ENCODE measurements around the gene NEURL2. TPM values are rescaled to one million over a fixed set of nuclear protein-coding genes. Genes with fewer than 3 reads are reported as not detected.
"Not testable (repeated sequence)": the region's sequence is repeated elsewhere in the genome, so short reads cannot be mapped to it uniquely, and the experiment has no call there.

The NEURL2 gene
- total RNA-seq, 1 donor from 2014 or later = 6.5 TPM

DNA sequence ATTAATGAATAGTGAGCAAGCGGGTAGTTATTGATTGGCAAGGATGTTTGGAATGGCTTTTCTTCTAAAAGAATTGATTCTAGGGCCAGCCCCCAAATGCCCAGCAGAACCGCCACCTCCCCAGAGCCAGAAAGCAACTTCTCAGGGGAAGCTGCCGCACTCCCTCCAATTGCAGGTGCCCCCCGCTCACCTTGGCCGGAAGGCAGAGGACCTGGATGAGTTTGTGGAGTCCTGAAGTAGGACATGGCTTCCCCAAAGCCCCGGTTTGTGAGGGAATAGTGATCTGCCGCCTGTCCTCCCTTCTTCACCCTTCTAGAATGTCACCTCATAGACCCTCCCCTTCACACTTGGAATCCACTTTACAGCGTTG, 3.7 kb downstream of the NEURL2 start, which contains the start of gene SPATA25:
Gene SPATA25, minus strand, starts transcription at position 277 of the 370 bp plus-strand sequence. Its CDS starts 32 bp downstream, at position 245.
- ATAC-seq (ENCODE audit: poor library complexity) = no peak
- intact Hi-C loops (cut with DNase I) = no loop called here
- DNase-seq = no peak

DNA sequence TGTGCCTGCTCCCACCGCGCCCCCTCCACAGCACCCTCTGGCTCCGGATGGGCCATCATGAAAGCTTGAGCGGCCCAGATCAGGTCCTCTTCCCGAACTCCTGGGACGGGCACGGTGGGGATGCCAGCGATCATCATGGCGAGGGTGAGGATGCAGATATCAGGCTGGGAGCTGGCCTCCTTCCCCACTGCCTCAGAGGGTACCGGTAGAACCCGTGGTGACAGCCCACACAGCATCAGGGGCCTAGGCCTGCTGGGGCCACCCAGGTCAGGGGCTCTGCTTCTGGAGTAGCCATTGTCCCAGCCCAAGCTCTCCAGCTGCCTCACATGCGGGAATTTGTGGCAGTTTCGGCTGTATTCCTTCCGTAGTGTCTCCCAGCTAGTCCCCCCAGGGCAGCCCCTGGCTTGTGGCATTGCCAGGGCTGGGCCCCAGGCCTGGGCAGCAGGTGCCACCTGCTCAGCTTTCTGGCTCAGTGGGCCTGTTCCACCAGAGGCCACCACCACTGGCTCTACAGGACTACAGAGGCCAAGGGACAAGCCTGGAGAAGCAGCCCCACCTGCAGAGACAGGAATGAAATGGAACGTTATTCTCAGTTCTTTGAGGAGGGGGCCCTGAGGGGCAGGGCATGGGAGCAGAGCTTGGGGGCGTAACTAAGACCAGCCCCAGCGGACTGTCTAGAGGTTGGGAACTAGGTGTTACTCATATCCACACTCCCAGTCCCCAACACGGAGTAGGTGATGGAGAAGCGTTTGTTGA, 4.2 kb downstream of the NEURL2 start:
- ATAC-seq (ENCODE audit: poor library complexity) = no peak
- DNase-seq = no peak
- intact Hi-C loops (cut with DNase I) = no loop called here

DNA sequence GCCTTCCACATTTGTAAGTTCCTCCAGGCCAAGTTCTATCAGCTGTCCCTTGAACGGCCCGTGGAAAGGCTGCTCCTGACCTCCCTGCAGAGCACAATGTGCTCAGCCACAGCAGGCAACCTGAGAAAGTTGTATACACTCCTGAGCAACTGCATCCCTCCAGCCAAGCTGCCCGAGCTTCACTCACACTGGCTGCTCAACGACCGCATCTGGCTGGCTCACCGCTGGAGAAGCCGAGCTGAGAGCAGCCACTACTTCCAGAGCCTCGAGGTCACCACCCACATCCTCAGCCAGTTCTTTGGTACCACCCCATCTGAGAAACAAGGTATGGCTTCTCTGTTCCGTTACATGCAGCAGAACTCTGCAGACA, 7.9 kb downstream of the NEURL2 start:
- DNase-seq (no peak), ATAC-seq (ENCODE audit: poor library complexity) (no peak)
- intact Hi-C loops (cut with DNase I) = no loop called here

DNA sequence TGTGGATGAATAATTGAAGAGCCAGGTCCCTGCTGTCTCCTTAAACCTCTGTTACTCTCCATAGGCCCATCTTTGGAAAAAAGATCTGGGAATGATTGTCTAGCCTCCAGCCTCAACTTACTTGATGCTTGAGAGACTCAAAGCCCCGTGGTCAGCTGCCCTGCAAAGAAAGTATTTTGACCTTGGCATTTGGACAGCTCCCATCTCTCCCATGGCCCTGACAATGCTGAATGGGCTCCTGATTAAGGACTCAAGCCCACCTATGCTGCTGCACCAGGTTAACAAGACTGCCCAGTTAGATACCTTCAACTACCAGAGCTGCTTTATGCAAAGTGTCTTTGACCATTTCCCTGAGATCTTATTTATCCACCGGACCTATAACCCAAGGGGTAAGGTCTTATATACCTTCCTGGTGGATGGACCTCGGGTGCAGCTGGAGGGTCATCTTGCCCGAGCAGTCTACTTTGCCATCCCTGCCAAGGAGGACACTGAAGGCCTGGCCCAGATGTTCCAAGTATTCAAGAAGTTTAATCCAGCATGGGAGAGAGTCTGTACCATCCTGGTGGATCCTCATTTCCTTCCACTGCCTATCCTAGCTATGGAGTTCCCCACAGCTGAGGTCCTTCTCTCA, 8.4 kb downstream of the NEURL2 start:
- intact Hi-C loops (cut with DNase I) = no loop called here
- no peak for ATAC-seq (ENCODE audit: poor library complexity)
- no peak for DNase-seq

DNA sequence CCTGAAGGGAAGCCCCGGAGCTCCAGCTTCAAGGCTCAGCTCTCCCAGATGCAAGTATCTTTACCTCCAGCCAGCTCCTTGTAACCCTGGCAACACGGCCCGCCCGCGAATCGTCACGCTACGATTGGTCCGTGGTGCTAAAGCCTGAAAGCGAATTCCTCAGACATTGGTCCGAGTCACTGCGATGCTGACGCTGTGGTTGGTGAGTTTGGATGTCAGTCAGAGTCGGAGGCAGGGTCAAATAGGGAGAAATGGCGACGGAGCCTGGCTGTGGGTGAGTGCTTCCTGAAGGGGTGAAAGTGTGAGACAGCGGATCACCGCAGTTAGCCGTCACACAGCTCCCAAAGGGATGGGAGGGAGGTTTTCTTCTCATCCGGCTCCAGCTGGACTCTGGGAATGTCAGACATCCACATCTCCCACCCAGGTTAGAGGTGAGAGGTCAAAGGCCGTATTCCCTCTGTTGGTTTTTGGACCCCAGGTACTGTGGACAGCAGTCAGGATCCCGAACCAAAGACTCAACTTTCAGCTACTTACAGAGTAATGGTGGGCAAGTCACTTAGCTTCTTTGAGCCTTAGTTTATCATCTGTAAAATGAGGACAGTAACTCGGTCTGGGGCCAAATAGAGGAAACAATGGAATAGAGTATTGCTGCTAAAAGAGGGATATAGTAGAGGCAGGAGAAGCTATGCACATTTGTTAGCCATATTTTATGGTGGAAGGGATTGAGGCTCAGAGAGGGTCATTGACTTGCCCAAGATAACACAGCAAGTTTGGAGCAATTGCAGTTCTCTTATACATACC, 9.8 kb downstream of the NEURL2 start, which contains the start of gene ZSWIM1:
Gene ZSWIM1, plus strand, starts transcription at position 240 of the 801 bp plus-strand sequence. CDS start 1,366 bp downstream, outside the sequence.
- intact Hi-C loops (cut with DNase I) = no loop called here
- DNase-seq = peak; percentile 100

DNA sequence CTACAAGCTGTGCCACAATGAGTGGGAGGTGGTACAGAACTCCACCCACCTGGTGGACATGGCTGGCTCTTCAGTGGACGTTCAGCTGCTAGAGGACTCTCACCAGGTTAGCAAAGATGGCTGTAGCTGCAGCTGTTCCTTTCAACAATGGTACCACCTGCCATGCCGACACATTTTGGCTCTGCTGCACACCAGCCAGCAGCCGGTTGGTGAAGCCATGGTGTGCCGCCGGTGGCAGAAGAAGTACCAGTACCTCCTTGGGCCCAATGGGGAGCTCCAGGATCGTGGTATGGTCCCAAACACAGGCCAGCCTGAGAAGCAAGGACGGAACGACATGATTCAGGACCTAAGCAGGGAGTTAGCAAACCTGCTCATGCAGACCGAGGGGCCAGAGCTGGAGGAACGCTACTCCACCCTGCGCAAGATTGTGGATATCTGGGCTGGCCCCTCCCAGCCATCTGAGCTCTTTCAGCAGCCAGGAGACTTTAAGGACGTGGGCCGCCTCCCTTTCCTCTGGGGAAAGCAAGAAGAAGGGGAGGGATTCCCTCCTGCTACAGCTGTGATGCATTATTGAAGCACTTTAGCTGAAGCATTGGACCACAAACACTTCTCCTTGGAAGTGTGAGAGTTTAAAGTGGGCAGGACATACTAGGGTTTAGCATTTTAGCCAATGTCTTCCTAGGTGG, 12.8 kb downstream of the NEURL2 start:
- peak; percentile 5 for ATAC-seq (ENCODE audit: poor library complexity)
- intact Hi-C loops (cut with DNase I) = no loop called here

More for the DNA sequence above, 9.8 kb downstream of the NEURL2 start, which contains the start of gene ZSWIM1:
- ATAC-seq (ENCODE audit: poor library complexity) = peak; percentile 97

DNA sequence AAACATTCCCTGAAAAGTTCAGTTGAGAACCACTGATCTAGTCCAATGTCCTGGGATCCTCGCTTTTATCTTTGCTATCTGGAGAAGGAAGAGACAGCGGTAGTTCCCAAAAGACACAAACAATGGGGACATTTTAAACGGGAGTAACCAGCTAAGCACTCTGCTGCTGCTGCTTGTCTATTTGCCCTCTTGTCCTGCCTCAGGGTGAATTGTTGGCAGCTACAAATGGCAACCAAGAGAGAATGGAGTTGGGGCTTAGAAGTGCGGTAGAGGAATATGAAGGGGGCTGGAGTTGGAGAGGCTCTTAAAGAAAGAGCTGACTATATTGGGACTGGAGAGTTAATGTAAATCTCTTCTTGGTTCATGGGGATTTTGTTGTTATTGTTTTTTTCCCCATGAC, 16.4 kb downstream of the NEURL2 start:
- no peak for DNase-seq
- intact Hi-C loops (cut with DNase I) = no loop called here
- no peak for ATAC-seq (ENCODE audit: poor library complexity)

More for the DNA sequence above, 12.8 kb downstream of the NEURL2 start:
- DNase-seq = no peak

DNA sequence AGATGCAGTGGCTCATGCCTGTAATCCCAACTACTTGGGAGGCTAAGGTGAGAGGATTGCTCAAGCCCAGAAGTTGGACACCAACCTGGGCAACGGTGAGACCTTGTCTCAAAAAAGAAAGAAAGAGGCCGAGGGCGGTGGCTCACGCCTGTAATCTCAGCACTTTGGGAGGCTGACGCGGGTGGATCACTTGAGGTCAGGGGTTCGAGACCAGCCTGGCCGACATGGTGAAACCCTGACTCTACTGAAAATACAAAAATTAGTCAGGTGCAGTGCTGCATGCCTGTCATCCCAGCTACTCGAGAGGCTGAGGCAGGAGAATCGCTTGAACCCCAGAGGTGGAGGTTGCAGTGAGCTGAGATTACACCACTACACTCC, 16.9 kb downstream of the NEURL2 start:
- DNase-seq; ATAC-seq (ENCODE audit: poor library complexity); intact Hi-C loops (cut with DNase I): not testable (repeated sequence)

DNA sequence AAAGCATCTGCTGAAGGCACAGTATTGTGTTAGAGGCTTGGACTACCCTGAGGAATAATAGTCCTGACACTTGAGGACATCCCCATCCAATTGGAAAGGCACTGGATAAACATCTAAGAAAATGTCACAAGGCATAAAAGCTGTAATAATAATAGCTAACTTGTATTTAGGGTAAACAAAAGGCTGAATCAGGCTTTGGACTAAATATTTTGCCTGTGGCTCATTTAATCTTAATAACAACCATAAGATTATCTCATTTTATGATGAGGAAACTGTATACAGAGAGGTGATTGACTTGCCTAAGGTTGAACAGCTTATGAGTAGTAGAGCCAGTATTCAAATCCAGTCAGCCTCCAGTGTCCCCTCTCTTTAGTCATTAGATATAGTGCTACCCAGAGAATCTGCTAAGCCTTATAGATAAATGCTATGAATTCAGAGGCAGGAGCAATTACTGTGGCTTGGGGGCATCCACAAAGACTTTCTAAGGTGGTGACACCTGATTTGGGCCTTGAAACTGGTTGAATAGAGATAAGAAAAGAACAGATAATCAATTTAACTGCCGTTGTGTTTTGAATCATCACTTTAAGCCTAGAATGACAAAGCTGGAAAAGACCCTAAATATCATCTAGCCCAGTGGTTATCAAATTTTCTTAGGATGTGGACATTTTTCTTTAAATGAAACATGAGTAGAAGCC, 17.5 kb downstream of the NEURL2 start:
- DNase-seq (no peak), ATAC-seq (ENCODE audit: poor library complexity) (no peak)
- intact Hi-C loops (cut with DNase I) = no loop called here

DNA sequence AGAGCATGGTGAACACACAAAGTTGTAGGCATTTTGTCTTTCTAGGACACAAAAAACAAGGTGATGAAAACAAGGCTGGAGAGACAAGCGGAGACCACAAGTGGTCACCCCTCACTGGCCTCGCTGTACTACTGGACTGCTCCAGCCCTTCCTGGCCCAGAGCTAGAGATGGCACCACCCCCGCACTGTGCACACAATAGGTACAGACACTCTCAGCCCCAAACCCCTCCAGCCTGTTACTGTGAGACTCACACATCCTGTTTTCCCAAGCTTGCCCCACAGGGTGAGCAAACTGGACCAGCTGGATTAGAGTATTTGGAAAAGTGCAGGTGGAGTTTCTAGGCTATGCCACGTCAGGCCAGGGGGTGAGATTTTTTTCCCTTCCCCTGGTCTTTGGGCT, 18.4 kb downstream of the NEURL2 start:
- intact Hi-C loops (cut with DNase I) = no loop called here
- no peak for DNase-seq
- no peak for ATAC-seq (ENCODE audit: poor library complexity)

DNA sequence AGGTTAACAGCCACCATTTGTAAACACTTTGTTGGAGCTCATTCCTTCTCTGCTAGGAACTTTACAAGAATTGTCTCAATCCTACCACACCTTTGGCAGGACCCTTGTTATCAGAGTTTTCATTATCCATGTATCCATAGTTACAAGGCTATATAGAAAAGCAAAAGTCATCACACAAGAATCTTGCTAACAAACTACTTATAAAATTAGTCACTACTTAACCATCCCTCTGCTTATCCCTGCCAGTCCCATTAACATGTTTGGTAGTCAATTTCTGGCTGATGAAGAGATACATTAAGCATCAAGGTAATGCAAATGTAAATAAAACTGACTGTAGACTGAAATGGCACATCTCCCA, 23.2 kb downstream of the NEURL2 start:
- no peak for ATAC-seq (ENCODE audit: poor library complexity)

DNA sequence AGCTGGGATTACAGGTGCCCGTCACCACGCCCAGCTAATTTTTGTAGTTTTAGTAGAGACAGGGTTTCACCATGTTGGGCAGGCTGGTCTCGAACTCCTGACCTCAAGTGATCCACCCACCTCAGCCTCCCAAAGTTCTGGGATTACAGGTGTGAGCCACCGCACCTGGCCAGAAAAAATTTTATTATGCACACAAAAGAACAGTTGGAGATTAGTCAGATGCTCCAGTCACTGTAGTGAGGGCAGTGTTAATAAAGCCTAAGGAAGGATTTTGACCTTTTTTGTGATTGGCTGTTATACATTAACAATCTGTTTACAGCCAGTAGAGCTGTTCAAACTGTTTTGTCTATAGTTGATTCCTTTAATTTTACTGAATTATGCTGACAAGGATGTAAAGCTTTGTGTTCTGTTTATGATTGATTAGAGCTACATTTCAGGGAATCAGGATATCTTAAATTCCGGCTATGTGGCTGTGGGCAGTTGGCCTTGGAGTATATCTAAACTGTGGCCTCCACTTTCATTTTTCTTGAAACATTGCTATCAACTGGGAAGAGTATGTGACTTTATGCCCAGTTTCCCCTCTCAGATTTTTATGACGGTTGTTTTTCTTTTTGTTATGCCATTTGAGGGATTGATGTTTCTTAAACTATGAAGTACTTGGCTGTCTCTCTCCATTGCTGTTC, 23.7 kb downstream of the NEURL2 start:
- DNase-seq (no peak), ATAC-seq (ENCODE audit: poor library complexity) (no peak)
- intact Hi-C loops (cut with DNase I) = no loop called here

More for the DNA sequence above, 23.2 kb downstream of the NEURL2 start:
- no peak for DNase-seq
- intact Hi-C loops (cut with DNase I) = no loop called here

DNA sequence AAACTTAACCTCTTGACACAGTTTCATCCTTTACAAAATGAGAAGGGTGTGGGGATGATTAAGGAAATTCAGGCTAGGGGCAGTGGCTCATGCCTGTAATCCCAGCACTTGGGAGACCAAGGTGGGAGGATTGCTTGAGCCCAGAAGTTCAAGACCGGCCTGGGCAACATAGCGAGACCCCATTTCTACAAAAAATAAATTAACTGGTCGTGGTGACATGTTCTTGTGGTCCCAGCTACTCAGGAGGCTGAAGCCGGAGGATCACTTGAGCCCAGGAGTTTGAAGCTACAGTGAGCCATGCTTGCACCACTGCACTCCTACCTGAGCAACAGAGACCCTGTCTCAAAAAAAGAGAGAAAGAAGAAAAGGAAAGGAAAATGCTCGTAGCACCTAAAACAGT, 24.6 kb downstream of the NEURL2 start:
- no peak for DNase-seq
- intact Hi-C loops (cut with DNase I) = no loop called here
- ATAC-seq (ENCODE audit: poor library complexity) = no peak

DNA sequence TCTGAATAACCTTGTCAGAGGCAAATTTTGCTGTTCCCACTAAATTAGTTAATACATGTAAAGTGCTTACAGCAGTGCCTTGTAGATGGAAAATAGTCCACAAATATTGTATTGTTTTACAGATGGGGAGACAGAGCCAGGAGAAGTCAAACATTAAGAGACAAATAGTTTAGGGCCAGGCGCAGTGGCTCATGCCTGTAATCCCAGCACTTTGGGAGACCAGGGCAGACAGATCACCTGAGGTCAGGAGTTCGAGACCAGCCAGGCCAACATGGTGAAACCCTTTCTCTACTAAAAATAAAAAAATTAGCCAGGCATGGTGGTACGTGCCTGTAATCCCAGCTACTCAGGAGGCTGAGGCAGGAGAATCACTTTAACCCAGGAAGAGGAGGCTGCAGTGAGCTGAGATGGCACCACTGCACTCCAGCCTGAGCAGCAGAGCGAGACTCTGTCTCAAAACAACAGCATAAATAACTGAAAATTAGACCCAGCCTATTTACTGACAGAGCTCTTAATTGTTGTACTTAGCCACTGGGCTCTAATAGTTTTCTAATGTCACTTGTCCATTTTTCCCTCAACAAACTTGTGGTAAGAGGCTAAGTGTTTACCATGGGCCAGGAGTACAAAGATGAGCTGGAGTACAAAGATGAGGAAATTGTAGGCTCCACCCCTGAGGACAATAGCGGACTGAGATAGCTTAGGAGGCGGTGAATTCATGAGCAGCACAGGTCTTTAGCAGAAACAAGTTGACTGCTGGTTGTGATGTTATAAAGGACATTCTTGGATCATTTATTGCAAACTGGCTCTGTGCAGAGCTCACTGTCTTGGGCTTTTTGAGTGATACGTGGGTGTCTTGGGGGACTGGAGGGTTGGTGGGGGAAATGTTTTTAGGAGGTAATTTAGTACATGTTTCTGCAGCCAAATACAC, 27.2 kb downstream of the NEURL2 start:
- DNase-seq (no peak), ATAC-seq (ENCODE audit: poor library complexity) (no peak)
- intact Hi-C loops (cut with DNase I) = no loop called here

DNA sequence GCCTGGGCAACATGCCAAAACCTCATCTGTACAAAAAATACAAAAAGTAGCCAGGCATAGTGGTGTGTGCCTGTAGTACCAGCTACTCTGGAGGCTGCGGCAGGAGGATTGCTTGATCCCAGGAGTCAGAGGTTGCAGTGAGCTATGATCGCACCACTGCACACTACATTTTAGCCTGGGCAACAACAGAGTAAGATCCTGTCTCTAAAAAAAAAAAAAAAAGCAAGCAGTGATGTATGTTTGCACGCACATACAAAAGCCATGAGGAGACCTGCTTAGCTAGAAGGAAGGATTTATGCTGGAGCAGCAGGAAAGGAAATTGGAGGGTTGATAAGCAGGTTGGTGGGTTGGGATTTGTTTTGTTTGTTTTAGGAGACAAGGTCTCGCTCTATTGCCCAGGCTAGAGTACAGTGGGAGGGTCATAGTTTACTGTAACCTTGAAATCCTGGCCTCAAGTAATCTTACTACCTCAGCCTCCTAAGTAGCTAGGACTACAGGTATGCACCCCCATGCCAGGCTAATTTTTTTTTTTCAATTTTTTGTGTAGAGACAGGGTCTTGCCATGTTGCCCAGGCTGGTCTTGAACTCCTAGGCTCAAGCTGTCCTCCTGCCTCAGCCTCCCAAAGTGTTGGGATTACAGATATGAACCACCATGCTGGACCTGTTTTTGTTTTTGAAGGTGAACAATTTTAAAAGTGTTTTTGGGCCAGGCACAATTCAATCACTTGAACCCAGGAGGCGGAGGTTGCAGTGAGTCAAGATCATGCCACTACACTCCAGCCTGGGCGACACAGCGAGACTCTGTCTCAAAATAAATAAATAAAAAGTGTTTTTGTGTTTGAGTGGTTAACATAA, 29.6 kb downstream of the NEURL2 start:
- DNase-seq (no peak), ATAC-seq (ENCODE audit: poor library complexity) (no peak)
- intact Hi-C loops (cut with DNase I) = no loop called here
